NCI-H774 (cell line): ENCODE results near the gene LARGE2.
A peak's percentile ranks its signal among the peaks of the same experiment; 100 is the strongest.

ENCODE experiments used
- DNase-seq: peaks from one replicate; lab custom pipeline; 2025; lab: John Stamatoyannopoulos, UW

The LARGE2 gene

DNA sequence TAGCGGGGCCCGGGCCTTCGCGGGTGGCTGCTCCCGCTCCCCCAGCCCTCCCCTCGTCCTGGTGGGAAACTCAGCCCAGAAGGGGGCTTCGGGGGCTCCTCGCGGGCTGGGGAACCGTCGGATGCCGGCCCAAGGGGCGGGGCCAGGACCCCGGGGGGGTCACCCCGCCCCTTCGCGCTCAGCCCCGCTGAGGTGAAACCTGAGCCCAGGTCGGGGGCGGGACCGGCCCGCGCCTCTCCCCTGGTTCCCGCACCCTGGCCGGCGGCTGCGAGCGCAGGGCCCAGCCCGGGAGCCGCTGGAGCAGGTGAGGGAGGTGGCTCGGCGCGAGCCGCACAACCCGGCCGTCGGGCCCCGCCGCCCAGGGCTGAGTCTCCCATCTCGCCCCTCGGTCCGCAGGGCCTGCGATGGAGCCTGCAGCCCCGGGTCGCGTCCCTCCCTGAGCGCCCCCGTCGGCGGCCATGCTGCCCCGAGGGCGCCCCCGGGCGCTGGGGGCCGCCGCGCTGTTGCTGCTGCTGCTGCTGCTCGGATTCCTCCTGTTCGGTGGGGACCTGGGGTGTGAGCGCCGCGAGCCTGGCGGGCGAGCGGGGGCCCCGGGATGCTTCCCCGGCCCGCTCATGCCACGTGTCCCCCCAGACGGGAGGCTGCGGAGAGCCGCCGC, at the start of gene LARGE2:
Gene LARGE2, plus strand, starts transcription at position 232 of the 658 bp plus-strand sequence. Its CDS starts 227 bp downstream, at position 459.
- peak; percentile 82 for DNase-seq

DNA sequence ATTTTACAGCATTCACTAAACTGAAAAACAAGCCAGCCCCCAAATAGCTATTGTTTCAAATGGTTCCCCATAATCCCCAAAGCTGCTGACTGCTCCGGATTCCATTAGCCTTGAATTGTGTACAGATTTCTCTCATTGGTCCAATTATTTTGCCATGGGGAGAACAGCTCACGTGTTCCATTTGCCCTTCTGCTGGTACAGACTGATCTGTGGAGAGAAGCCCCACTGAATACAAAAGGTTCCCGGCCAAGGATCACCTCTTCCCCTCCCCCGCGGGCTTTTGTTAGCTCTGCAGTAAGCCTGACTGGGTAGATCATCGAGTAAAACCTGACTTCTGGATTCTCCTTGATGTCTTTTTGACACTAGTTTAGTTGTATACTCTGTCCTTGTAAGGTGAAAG, 46.1 kb upstream of the LARGE2 start:
- DNase-seq: no peak

- no peak for DNase-seq
These were observed 45.2 kb upstream of the LARGE2 start for GRCh38 chr11:45877221-45877620.

DNA sequence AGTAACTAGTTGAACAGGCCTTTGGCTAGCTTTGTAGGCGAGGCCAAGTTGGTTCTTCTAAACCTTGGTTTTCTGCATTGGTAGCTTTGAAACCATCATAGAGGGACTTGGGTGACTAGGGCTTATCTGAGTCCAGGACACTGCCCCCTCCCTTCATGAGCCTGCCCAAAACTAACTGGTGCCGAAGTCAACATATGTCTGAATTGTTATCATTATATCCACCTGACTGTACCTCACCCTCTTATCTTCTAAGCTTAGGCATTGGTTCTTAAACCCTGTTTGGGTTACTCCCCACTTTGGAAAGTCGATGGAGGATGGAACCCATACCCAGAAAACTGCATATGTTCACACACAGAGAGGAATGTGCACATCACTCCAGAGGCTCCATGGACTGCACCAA, 44.6 kb upstream of the LARGE2 start:
- no peak for DNase-seq

DNA sequence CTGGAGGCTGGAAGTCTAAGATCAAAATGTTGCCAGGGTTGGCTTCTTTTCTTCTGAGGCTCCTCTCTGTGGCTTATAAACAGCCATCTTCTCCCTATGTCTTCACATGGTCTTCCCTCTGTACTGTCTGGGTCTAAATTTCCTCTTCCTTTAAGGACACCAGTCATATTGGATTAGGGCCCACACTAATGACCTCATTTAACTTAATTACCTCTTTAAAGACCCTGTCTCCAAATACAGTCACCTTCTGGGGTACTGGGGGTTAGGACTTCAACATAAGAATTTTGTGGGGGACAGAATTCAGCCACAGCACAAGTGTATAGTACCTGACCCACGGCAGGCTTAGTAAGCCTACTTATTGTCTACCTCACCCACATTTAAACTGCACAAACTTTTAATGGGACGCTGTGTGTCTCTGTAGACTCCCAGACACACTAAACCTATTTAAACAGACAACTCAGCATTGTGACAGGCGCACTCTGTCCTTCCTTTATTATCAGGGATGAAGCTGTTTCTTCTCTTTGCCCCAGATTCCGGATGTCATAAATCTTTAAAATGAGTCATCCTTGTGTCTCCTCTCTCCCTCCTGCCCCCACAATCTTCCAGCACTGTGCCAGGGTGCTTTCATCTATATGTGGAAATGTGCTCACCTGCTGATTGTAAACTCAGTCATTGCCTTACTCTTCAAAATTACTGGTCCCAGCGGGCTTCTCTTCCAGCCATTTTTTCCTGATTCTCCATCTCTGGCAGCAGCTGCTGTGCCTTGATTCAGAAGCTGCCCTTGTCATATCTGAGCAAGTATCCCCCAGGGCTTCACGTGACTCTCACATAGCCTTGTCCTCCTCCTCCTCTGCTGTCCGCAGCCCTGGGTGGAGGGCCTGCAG, 42.4 kb upstream of the LARGE2 start:
- no peak for DNase-seq

DNA sequence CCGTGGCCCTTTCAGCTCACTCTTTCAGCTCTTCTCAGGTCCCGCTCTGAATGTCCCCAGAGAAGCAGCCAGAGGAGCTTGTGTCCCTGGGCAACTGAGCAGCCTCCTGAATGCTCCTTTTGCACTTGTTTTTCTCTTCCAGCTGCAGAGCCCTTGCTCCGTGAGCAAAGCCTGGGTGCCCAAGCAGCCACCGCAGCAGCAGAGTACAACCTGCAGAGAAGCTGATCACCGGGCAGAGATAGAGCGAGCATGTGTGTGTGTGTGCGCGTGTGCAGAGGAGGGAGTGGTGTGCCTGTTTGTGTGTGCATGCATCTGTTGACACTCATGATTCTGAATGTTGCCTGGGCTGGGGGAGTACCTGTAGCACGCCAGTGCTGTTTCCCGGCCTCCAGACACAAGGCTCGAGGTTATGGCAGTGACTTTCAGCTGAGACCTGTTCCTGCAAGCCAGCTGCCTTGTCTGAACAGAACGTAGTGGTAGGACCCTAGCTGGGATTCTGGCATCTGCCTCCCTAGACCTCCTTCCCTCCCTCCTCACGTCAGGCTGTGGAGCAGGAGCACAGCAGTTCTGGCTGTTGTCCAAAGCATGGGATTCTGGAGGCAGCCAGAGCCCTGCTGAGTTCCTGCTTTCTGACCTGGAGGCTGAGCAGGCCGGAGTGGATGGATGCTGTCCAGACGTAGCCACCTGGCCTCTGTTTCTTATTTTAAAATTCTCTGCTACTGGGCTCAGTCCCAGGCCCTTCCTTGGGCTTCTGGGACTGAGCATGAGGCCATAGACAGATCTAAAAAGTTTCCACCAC, 41.5 kb upstream of the LARGE2 start:
- no peak for DNase-seq

- no peak for DNase-seq
These were observed 40.6 kb upstream of the LARGE2 start for GRCh38 chr11:45881708-45882368.

DNA sequence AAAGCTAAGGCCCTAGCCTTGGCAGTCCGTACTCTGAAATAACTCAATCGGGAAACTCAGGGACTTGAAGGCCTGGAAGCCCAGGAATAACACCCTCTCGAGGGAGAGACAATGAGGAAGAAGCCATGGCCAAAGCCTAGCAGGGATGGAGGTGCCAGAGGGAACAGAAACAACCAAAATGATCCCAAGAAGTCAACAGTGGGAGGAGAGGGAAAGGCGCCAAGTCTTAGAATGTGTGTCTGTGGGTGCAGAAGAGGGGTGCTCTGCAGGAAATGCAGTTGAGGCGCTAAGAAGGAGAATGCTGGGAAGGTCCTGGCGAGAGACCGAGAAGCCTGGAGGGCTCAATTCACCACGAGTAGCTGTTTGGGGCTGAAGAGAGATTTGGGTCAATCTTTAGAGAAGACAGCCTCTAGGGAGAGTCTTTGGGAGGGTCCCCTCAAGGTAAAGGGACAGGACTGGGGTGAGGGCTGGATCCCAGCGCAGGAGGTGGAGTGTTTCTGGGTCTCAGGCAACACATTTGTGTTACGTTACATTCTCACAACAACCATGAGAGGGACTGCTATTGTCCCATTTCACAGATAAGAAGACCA, 37.8 kb upstream of the LARGE2 start:
- no peak for DNase-seq

DNA sequence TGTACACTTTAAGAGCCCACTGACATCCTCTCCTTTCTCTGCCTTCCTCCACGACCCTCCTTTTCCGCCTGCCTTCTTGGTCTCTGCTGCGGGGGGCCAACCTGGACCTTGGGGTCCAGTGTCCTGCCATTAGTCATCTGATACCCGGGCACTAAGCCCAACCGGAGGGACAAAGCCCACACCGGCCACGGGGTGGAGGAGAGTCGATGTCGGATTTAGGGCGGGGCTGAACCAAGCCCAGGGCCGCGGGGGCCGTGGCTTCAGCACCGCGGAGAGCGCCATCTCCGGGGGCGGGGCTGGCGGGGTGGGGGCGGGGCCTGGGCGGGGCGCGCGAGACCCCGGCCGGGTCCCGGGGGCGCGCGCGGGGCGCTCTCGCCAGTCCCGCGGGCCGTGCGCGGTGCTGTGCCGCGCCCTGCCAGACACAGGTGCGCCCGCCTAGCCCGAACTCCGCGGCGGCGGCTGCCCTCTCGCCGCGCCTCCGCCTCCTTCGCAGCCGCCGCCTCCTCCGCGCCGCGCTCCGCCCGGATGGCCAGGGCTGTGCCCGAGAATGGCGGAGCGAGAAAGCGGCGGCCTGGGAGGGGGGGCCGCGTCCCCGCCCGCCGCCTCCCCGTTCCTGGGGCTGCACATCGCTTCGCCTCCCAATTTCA, 37.1 kb upstream of the LARGE2 start, which contains the start of gene MAPK8IP1:
Gene MAPK8IP1, plus strand, starts transcription at position 378 of the 647 bp plus-strand sequence. Its CDS starts 170 bp downstream, at position 548.
- DNase-seq: peak; percentile 85

DNA sequence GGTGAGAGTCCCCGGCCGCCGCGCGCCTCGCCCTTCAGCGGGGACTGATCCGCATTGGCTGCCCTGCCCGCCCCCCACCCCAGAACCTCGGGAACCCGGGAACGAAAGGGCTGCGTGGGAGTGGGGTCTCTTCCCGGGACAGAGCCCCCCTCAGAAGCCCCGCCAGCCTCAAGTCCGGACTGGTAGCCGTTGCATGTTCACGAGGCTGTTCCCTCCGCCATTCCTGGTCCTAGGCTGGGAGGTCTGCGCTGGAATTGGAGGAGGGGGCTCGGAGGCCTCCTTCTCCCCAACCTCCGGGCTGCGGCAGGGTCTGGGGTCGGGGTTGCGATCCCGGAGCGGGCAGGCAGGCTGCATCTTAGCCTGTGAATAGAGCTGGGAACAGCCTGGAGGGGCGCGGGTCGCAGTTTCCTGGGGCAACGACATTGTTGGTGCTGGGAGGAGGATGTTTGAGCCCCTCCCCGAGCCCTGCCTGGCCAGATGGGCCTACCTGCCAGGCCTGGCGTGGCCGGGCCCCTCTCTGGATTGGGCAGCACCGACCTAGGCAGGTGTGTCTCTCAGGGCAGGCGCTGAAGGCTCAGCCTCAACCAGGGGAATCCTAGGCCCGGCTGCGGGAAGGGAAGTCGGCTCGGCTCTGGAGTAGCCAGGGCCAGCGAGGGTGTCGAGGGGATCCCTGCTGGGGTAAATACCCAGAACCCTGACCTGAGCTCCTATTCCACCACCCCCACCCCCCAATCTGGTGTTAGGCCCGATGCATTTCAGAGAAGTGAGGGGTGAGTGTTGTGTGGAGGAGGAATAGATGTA, 36.3 kb upstream of the LARGE2 start:
- DNase-seq: peak; percentile 5

- DNase-seq: no peak
These were observed 35.5 kb upstream of the LARGE2 start for GRCh38 chr11:45886816-45887520.

DNA sequence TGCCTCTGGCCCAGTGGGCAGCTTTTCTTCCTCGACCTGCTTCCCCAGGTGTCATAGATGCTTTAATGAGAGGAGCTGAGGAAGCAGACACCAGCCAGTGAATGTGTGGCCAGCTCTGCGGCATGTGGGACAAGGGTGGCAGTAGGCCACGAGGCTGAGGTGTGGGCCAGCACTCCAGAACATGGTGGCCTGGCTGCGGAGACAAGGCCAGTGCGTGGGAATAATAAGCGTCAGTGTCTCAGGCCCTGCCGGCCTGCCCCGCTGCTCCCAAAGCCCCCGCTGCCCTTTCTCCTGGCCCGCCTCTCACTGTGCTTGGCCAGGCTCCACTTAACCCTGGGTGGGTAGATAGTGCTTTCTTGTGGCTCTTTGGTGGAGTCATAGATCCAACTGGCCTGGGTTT, 34.9 kb upstream of the LARGE2 start:
- no peak for DNase-seq

DNA sequence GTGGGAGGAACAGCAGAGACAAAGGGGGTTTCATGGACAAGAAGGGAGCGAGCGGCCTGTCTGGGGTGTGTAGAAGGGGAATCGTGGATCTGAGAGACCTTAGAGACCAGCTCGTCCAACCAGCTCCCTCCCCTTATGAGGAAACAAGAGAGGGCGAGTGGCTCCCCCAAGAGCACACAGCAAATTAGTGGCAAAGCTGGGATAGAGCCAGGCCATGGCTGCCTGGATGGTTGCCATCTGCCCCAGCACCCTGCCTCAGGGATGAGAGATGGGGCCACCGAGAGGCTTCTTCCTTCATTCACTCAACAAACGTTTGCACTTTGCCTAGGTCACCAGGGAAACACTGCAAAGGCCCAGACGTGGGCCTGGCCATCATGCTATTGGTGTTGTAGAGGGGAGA, 32.9 kb upstream of the LARGE2 start:
- DNase-seq: no peak

DNA sequence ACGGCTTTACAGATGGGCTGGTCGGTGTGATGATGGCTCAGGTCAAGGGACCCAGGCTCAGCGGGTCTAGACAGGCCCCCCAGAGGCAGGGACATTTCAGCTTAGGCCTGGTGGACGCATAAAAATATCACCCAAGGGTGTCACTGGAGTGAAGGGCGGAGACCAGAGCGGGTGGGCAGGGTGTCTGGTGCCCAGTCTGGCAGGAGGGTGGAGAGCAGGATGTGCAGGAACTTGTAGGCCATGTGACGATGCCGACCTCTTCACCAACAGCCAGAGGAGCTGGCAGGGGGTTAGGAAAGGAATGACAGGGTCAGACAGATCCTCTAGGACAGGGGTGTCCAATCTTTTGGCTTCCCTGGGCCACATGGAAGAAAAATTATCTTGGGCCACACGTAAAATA, 32.5 kb upstream of the LARGE2 start:
- DNase-seq: no peak

DNA sequence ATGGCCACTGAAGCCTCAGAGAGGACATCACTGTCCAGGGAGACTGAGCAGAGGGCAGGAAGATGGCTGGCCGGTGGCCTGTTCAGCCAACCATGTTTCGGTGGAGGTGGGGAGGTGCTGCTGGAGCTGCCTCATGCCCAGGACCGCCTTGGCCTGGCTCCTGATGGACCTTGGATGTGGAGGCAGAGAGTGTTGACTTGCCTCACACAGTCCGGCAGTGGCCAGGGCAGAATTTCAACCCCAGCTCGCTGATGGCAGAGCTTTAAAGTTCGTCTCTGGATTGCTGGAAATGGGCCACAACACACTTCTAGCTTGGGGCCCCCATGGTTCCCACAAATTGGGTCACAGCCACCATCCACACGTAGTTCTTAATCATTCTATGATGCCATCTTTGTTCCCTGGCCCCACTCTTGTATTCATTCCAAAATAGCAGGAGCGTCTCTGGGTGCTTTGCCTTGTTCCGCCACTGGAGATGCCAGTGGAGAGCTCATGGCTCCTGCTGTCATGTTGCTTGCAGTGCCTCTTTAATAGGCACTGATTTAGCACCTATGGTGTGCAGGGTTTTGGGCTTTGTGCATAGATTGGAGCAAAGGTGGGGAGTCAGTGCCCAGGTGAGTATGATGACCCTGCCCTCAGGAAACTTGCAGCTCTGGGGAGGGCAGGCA, 31.4 kb upstream of the LARGE2 start:
- DNase-seq: no peak

GRCh38 chr11:45892856-45893255, 29.6 kb upstream of the LARGE2 start:
- no peak for DNase-seq

DNA sequence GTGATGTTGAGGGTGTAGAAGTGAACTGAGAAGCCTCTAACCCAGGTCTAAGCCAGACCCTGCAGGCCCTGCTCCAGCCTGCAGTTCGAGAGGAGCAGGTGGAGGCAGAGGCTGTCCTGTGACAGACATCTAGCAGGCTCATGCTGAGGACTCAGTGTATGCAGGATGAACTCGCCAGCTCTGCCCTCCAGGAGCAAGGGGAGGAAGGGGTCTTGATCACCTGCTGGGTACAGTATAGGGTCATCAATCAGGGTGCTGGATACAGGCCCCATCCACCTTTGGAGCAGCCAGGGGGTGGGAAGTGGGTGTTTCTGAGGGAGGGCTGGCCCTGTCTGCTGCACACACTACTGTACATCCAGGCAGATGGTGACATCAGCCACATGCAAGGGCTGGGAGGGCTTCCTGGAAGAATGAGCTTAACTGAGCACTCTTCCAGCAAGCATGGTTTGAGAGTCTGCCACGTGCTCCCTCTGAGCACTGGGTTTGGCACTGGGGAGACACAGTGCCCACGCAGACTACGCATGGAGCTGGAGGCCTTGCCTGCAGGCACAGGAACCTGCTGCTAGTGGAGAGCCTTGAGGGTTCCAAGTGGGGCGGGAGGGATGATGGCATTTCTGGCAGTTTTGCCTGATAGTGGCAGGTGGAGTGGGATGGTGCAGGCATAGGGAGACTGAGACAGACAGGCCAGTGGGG, 27.8 kb upstream of the LARGE2 start:
- no peak for DNase-seq

GRCh38 chr11:45895553-45896259, 26.8 kb upstream of the LARGE2 start:
- no peak for DNase-seq
